Stimulated activated naive CD4-positive, alpha-beta T cell (primary cell): ENCODE data around the gene GLI1.
"Not testable (repeated sequence)": the region's sequence is repeated elsewhere in the genome, so short reads cannot be mapped to it uniquely, and the experiment has no call there.

Experiments
- DNase-seq, 6 experiments: peaks; one replicate each; lab custom pipeline; 2025; lab: John Stamatoyannopoulos, UW

Gene GLI1

DNA sequence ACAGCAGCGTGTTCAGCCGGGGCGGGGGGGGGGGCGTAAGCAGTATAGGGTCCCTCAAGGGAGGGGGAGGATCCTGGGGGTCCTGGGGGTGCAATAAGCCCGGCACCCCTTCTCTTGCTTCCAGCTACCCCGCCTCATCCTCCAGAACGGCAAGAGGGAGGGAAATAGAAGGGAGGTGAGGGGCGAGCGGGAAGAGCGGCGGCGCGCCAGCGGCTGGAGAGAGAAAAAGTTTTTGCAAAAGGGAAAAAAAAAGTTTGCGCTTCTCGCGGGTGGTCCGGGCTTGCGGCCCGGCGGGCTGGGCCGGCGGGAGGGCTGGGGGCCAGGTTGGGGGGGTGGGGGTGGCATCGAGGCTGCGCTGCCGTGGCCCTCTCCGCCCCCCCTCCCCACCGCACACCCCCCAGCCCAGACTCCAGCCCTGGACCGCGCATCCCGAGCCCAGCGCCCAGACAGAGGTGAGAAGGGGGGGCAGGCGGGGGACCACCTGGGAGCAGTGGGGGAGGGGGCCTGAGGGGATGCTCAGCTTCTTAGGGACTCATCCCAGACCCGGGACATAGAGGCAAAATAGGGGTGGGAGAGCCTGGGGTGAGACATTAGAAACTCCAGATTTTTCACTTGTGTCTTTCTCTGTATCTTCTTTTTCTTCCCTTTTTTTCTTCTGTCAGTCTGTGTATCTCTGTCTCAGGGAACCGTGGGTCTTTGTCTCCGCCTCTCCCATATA lies at the start of gene GLI1:
Gene GLI1 (plus strand): TSS at position 36 of the 718 bp plus-strand sequence. CDS start 3,907 bp downstream, outside the sequence.
- DNase-seq: no peak

DNA sequence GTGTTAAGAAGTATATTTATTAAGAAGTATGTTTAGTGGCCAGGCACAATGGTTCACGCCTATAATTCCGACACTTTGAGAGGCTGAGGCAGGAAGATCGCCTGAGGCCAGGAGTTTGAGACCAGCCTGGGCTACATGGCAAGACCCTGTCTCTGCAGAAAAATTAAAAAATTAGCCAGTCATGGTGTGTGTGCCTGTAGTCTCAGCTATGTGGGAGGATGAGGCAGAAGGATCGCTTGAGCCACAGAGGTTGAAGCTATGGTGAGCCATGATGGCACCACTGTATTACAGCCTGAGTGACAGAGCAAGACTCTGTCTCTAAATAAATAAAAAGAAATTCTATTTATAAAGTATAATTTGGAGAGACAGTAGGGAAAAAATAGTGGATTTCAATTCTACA lies 49.1 kb upstream of the GLI1 start:
- DNase-seq: no peak

DNA sequence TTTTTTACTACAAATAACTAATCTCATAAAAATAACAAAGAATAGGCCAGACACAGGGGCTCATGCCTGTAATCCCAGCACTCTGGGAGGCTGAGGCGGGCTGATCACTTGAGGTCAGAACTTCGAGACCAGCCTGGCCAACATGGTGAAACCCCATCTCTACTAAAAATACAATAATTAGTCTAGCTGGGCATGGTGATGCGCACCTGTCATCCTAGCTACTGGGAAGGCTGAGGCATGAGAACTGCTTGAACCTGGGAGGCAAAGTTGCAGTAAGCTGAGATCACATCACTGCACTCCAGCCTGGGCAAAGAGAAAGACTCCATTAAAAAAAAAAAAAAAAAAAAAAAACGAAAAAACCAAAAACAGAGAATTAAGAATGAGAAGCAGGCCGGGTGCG lies 45.4 kb upstream of the GLI1 start:
- DNase-seq: not testable (repeated sequence)

DNA sequence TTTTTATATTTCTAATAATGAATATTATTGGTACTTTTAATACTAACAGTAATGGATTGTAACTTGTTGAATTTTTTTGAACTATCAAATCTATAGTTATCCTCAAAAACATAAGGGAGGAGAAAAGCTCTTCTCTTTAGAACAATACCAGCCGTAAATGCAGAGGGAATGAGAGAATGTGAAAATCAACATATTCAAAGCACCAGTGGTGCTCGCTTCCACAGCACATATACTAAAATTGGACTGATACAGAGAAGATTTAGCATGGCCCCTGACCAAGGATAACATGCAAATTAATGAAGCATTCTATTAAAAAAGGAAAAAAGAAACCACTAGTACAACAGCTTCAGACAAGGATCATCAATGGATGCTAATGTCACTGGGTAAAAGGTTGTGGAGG lies 44.5 kb upstream of the GLI1 start:
- no peak for DNase-seq

DNA sequence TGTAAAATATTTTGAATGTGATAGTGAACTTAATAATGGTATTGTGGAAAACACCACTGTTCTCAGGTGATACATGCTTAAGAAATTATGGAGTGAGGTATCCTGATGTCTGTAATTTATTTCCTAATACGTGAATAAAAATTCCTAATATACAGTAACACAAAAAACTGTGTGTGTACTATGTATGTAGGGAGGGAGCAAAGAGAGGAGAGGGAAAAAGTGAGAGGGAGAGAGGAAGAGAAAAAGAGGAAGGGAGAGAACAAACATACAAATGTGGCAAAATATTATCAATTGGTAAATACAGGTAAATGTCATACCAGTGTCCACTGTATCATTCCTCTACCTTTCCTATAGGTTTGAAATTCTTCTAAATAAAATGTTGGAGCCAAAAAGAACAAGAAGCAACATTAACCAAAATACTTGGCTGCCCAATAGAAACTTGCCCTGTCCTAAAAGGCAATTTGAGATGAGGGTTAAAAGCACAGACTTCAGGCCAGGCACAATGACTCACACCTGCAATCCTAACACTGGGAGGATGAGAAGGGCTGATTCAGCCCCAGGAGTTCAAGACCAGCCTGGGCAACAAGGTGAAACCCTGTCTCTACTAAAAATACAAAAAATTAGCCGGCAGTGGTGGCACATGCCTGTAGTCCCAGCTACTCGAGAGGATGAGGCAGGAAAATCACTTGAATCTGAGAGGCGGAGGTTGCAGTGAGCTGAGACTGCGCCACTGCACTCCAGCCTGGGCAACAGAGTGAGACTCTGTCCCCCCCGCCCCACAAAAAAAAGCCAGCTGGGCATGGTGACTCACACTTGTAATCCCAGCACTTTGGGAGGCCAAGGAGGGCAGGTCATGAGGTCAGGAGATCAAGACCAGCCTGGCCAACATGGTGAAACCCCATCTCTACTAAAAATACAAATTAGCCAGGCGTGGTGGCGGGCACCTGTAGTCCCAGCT lies 43.3 kb upstream of the GLI1 start:
- no peak for DNase-seq

DNA sequence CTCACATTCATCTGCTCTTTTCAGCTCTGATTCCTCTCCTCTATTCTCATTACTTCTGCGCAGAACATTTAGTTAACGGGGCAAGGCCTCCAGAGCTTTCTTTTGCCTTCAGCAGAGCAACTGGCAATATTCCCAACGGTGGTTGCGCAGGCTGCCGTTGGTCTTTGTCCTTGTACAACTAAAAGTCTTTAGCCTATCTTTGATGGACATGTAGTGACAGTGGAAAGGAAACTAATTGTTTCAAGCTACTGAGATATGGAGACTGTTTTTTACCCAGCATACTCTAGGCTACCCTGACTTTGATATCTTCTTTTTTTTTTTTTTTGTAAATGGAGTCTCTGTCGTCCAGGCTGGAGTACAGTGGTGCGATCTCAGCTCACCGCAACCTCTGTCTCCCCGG lies 41.3 kb upstream of the GLI1 start:
- DNase-seq: no peak

DNA sequence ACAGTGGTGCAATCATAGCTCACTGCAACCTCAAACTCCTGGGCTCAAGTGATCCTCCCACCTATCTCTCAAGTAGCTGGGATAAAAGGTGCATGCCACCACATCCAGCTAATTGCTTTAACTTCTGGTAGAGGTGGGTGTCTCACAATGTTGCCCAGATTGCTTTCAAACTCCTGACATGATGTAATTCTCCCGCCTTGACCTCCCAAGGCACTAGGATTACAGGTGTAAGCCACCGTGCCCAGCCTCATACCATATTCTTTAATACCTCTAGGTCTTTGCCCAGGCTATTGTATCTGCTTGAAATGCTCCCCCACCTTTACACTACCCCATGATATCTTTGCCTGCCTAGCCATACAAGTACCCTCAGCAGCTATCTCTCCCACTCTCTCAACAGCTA lies 40.1 kb upstream of the GLI1 start:
- DNase-seq: no peak

DNA sequence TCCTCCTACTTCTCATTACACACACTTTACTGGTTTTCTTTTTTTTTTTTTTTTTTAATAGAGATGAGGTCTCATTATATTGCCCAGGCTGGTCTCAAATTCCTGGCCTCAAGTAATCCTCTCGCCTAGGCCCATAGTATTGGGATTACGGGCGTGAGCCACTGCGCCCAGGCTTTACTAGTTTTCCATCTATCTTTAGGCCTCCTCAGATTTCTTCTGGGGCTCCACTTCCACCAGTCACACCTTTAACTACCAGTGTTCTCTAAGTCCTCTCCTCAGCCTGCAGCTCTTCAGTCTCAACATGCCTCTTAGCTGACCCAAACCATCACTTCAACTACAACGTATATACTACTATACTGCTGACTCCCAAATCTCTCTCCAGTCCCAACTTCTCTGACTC lies 39.1 kb upstream of the GLI1 start:
- no peak for DNase-seq

DNA sequence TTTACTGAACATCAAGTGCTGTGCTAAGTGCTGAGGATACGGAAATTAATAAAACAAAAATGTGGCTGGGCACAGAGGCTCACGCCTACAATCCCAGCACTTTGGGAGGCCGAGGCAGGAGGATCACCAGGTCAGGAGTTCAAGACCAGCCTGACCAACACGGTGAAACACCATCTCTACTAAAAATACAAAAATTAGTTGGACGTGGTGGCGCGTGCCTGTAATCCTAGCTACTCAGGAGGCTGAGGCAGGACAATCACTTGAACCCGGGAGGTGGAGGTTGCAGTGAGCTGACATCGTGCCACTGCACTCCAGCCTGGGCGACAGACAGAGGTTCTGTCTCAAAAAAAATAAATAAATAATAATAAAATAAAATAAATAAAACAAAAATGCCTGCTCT lies 32.6 kb upstream of the GLI1 start:
- not testable (repeated sequence) for DNase-seq

DNA sequence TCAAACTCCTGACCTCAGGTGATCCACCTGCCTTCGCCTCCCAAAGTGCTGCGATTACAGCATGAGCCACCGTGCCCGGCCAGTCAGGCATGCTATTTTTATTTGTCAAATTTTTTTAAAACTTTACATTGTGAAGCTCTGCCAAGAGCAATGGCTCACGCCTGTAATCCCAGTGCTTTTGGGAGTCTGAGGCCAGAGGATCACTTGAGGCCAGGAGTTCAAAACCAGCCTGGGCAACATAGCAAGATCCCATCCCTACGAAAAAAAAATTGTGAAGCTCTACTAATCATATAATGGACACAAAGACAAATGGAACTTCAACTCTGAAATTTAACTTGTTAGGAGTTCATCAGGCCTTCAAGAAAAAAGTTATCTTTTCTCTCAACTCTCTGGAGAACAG lies 30.6 kb upstream of the GLI1 start:
- DNase-seq: no peak

DNA sequence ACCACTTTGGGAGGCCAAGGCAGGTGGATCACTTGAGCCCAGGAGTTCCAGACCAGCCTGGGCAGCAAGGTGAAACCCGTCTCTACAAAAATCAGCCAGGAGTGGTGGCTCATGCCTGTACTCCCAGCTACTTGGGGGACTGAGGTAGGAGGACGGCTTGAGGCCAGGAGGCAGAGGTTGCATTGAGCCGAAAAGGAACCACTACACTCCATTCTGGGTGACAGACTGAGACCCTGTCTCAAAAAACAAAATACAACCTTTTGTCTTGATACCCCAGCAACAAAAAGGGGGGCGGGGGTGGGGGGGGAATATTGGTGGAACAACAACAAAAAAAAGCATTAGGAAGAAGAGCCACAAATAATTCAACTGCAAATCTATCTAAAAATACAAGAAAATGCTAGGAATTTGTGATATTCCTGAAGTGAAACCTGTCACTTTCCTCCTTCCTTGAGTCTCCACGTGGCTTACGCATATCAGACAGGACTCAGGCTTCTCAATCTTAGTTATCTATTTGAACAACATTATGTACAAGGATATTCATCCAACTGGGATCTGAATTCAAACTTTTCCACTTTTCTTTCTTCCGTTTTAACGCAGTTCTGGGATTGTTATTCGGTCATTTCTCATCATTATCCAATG lies 30.0 kb upstream of the GLI1 start:
- DNase-seq: peak in 1 of 6 experiments; percentile 7

DNA sequence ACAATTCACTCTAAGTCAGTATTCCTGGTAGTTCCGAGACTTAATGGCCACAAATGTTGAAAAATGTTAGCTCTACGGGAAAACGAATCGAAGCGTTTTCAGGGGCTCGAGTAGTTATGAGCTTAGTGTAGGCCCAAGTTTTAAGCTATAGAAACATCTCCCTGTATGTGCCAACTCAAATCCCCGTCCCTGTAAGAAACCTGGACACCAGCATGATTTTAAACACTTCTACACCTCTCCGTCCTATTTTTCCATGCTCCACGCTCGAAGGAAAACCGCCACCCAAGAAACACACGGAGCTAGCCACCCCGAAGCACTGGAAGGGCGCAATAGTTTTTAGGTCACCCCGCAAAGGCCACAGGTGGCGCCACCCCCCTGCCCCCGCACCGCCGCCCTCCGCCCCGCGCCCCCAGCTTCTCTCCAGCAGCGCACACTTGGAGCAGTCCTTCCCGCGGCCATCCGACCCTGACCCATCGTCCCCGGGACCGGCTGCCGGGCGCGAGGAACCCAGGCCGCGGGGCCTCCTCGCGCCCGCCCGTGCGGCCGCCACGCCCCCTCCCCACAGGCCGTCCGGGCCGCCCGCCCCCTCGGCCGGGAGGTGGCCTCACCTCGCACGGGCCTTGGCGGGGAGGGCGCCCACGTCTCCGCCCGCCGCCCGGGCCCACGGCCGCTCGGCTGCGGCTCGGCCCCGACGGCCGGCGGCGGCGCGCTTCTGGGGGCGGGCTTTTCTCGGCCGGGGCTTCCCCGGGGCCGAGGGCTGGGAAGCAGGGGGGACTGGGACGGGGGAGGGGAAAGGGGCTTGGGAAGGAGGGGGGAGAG lies 29.3 kb upstream of the GLI1 start:
- peak in 5 of 6 experiments; percentile 27 to 67 (median 60) for DNase-seq

DNA sequence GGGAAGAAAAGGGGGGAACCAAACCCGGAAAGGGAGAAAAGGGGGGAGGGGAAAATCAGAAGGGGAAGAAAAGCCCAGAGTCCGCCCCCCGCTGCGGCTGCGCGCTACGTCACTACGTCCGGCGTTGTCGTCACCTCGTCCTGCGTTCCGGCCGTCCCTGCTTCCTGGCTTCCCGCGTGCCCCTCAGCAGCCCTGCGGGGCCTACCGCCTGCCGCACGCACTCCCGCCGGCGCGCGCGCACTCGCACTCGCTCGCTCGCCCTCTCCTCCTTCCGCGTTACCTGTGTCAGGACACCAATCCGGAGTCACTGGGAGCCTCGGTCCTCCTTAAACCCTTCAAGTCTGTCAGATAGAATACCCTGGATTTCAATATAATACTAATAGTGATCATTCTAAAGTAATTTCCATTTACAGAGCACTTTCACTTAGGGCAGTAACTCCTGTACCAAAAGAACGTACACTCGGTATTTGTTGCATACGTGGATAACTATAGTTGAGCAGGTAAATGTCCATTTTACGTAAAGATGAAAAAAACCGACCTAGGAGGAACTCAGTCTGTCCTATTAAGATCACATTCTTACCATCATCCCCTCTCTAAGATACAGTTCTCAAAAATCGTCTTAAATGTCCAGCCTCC lies 28.5 kb upstream of the GLI1 start, which contains the start of gene R3HDM2:
Gene R3HDM2 (minus strand): TSS at position 113 of the 636 bp plus-strand sequence. CDS start 120,615 bp downstream, outside the sequence.
- DNase-seq: peak; percentile 85 to 93 (median 91)

DNA sequence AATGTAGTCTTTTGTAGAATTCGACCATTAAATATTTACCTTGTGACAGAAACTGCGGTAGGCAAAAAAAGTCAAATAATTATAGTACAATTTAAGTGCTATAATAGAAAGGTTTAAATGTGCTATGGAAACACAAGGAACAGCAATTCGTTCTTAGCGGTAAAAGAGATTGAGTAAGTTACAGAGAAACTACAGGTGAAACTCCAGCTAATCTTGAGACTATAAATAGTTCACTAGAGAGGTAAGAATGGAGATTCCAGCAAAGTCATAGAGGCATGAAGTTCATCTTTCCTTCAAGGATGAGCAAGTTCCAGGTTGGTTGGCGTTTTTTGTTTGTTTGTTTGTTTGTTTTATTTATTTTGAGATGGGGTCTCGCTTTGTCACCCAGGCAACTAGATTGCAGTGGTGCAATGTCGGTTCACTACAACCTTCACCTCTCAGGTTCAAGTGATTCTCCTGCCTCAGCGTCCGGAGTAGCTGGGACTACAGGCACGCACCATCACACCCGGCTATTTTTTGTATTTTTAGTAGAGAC lies 27.9 kb upstream of the GLI1 start:
- DNase-seq: no peak

DNA sequence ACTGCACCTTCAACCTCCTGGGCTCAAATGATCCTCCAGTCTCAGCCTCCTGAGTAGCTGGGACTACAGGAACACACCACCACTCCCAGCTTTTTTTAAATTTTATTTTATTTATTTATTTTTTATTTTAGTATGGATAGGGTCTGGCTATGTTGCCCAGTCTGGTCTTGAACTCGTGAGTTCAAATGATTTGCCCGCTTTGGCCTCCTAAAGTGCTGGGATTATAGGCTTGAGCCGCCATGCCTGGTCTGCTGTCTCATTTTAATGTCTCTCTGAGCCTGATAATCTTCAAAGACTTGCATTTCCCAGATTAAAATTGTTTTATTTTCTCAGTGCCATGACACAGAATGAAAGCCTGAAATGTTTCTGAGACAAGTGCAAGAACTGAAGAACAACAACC lies 26.2 kb upstream of the GLI1 start:
- DNase-seq: no peak

DNA sequence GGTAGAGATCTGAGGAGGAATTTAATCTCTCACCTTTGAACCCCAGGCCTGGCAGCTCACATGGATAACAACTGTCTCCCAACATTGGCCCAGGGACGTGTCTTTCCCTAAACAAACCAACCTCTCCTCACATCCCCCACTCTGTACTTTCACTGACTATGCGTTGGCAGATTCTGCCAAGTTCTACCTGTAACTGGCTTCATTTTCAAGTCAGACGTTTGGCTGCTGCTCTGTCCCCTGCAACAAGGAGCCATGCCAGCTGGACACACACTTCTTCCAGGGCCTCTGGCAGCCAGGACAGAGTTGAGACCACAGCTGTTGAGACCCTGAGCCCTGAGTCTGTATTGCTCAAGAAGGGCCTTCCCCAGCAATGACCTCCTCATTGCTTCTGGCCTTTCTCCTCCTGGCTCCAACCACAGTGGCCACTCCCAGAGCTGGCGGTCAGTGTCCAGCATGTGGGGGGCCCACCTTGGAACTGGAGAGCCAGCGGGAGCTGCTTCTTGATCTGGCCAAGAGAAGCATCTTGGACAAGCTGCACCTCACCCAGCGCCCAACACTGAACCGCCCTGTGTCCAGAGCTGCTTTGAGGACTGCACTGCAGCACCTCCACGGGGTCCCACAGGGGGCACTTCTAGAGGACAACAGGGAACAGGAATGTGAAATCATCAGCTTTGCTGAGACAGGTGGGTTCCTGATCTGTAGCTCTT lies 24.9 kb upstream of the GLI1 start, which contains the start of gene INHBC:
Gene INHBC (plus strand): TSS at position 268 of the 707 bp plus-strand sequence. CDS start 103 bp downstream, at position 371.
- DNase-seq: no peak

DNA sequence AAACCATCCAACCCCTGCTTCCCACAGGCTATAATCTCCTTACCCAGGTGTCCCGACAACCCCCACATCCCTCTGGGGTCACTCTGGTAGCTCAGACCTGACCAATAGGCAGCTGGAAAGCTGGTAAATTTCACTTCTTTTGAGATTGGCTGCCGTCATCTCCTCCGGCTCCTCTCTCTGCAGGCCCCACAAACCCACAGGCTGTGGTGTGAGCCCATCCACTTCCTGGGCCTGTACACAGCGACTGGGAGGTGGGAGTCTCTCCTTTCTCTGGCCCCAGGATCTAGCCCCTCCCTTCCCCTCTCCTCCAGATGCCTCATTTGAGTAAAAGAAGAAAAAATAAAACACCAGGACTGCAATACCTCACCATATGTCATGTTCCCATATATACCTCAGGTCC lies 24.3 kb upstream of the GLI1 start:
- no peak for DNase-seq

DNA sequence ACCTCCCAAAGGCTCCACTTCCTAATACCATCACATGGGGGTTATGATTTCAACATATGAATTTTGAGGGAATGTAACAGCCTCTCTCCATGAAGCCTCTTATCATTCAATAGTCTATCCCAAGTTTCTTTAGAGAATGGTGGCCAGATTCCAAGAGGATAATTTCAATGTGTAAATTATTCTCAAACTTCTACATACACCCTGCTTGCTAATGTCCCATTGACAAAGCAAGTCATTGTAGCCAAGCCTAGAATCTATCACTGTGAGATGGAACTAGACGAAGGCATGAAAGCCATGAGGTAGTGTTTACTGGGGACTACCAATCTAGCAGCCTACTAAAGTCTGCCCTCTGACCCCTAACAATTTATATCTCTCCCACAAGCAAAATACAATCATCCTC lies 21.2 kb upstream of the GLI1 start:
- no peak for DNase-seq

DNA sequence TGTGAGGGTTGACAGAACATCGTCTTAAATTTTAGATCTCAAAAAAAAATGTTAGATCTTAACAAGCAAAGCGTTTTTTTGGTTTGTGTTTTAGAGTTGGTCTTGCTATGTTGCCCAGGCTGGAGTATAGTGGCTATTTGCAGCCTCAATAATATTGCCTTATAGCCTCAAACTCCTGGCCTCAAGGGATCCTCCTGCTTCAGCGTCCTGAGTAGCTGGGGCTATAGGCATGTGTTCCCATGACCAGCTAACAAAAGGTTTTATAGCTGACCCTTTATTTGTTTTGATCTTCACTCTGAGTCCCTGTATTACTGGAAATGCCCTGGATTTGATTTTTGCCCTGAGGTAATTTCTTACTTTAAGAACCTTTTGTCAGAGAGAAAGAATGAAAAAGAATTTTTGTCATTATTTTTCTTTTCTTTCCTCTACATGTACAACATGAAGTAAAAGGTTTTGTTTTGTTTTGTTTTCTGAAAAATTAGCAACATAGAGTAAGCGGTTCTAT lies 19.8 kb upstream of the GLI1 start:
- DNase-seq: no peak

DNA sequence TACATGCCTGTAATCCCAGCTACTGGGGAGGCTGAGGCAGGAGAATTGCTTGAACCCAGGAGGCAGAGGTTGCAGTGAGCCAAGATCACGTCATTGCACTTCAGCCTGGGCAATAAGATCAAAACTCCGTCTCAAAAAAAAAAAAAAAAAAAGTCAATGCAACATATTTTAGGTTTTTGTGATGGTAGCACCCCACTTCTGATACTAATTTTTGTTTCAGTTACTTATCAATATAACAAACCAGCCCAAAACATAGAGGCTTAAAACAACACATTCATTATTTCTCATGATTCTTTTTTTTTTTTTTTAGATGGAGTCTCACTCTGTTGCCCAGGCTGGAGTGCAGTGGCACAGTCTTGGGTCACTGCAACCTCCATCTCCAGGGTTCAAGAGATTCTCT lies 18.2 kb upstream of the GLI1 start:
- not testable (repeated sequence) for DNase-seq
